Astrocyte (in vitro differentiated cells and primary cell): ENCODE data around the gene MLLT1.

Source experiments
- EZH2 ChIP-seq: IDR thresholded peaks from 2 replicates; pipeline ENCODE4 v1.6.1; 2012; ENCODE audit warnings: mild to moderate bottlenecking, low read length, inconsistent platforms; ENCODE audit not compliant: insufficient read depth
- TF ChIP-seq, protein P1 (sequence below): IDR thresholded peaks from 2 replicates; pipeline ENCODE4 v1.5.1; 2011; ENCODE audit warnings: low read depth, mild to moderate bottlenecking, inconsistent platforms, low read length, moderate library complexity; ENCODE audit not compliant: insufficient read depth

DNA sequence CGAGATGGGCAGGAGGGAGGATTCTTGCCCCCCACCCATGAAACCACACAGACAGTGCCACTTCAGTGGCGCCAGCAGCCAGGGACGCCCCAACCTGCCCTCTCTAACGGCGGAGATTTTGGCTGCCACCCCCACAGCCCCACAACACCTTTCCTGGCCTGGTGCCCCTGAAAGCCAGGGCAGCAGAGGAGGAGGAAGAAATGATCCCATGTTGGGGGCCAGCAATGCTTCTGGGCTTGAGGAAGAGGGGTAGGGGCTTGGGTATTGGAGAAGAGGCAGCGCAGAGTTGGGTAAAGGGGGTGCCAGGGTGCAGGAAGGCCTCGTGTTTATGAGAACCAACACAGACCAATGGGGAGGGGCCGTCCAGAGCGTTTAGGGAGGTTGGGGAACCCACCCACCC lies 1.7 kb downstream of the MLLT1 start:
- TF ChIP-seq, protein P1, sequence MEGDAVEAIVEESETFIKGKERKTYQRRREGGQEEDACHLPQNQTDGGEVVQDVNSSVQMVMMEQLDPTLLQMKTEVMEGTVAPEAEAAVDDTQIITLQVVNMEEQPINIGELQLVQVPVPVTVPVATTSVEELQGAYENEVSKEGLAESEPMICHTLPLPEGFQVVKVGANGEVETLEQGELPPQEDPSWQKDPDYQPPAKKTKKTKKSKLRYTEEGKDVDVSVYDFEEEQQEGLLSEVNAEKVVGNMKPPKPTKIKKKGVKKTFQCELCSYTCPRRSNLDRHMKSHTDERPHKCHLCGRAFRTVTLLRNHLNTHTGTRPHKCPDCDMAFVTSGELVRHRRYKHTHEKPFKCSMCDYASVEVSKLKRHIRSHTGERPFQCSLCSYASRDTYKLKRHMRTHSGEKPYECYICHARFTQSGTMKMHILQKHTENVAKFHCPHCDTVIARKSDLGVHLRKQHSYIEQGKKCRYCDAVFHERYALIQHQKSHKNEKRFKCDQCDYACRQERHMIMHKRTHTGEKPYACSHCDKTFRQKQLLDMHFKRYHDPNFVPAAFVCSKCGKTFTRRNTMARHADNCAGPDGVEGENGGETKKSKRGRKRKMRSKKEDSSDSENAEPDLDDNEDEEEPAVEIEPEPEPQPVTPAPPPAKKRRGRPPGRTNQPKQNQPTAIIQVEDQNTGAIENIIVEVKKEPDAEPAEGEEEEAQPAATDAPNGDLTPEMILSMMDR: no peak
- TF ChIP-seq EZH2: no peak
